ENCODE results near the gene AP2B1.
A peak's percentile ranks its signal among the peaks of the same experiment; 100 is the strongest.

The AP2B1 gene

DNA sequence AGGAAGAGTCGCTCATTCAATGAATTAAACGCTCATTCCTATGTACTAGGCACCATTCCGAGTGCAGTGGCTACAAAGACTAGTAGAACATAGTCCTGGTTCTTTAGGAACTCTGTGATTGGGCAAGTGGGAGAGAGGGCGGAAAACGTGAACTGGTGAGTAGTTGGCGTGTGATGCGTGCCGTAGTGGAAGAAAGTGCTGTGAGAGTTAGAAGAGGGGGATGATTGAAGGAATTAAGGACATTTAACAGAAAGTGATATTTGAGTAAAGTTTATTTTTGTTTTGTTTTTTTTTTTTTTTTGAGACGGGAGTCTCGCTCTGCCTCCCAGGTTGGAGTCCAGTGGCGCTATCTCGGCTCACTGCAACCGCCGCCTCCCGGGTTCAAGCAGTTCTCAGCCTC, 18.6 kb upstream of the AP2B1 start:
- Histone ChIP-seq H3K4me1 (ENCODE audit: control insufficient read depth, insufficient read depth, low read length, poor library complexity, severe bottlenecking) (peaks cover 9% of the 10 kb centered on the region), H3K36me3 (ENCODE audit: control insufficient read depth, insufficient read depth, low read length) (peaks cover 3% of the 10 kb centered on the region), H3K27ac (ENCODE audit: insufficient read depth, low read length, poor library complexity, severe bottlenecking) (peak overlapping the region; percentile 74), H3K9me3 (ENCODE audit: control insufficient read depth, low read length) (no peaks in the 10 kb centered on the region), H3K4me3 (ENCODE audit: insufficient read depth, low read depth, low read length, poor library complexity, severe bottlenecking) (peak overlapping the region; percentile 78), H3K27me3 (replicated peaks; ENCODE audit: control insufficient read depth, insufficient read depth, low read length, poor library complexity, severe bottlenecking) (no peaks in the 10 kb centered on the region)
- peak in 2 of 3 donors; percentile 5 to 14 for DNase-seq

- H3K27ac ChIP-seq (ENCODE audit: insufficient read depth, low read length, poor library complexity, severe bottlenecking), result no peak overlapping the region
- H3K27me3 ChIP-seq (replicated peaks; ENCODE audit: control insufficient read depth, insufficient read depth, low read length, poor library complexity, severe bottlenecking), result no peaks in the 10 kb centered on the region
- no peaks in the 10 kb centered on the region for H3K9me3 ChIP-seq (ENCODE audit: control insufficient read depth, low read length)
- no peak for DNase-seq
- H3K4me1 ChIP-seq (ENCODE audit: control insufficient read depth, insufficient read depth, low read length, poor library complexity, severe bottlenecking), result peaks cover 9% of the 10 kb centered on the region
- no peak overlapping the region for H3K4me3 ChIP-seq (ENCODE audit: insufficient read depth, low read depth, low read length, poor library complexity, severe bottlenecking)
- H3K36me3 ChIP-seq (ENCODE audit: control insufficient read depth, insufficient read depth, low read length), result peaks cover 8% of the 10 kb centered on the region
Observed at GRCh38 chr17:35569405-35569804, 17.7 kb upstream of the AP2B1 start.

DNA sequence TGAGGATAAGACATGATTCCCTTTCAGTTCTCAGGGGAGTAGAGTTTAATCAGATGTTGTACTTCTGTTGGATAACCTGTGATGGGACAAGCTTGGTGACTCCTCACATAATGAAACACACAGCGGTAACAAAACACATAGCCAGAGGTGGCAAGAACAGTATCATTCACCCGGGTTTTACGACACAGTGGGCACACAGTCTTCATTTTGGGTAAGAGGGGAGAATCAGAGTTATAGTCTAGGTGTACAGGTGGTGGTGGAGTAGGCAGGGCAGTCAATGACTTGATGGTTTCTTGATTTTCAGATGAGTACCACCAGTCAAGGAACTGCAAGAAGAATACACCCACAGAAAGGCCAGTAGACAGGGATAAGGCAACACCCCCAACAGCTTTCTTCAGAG, 11.4 kb upstream of the AP2B1 start:
- H3K9me3 ChIP-seq (ENCODE audit: control insufficient read depth, low read length), result no peaks in the 10 kb centered on the region
- peaks cover 22% of the 10 kb centered on the region for H3K36me3 ChIP-seq (ENCODE audit: control insufficient read depth, insufficient read depth, low read length)
- no peaks in the 10 kb centered on the region for H3K27me3 ChIP-seq (replicated peaks; ENCODE audit: control insufficient read depth, insufficient read depth, low read length, poor library complexity, severe bottlenecking)
- H3K4me1 ChIP-seq (ENCODE audit: control insufficient read depth, insufficient read depth, low read length, poor library complexity, severe bottlenecking), result peaks cover 16% of the 10 kb centered on the region
- H3K27ac ChIP-seq (ENCODE audit: insufficient read depth, low read length, poor library complexity, severe bottlenecking), result no peak overlapping the region
- DNase-seq, result no peak
- no peak overlapping the region for H3K4me3 ChIP-seq (ENCODE audit: insufficient read depth, low read depth, low read length, poor library complexity, severe bottlenecking)

DNA sequence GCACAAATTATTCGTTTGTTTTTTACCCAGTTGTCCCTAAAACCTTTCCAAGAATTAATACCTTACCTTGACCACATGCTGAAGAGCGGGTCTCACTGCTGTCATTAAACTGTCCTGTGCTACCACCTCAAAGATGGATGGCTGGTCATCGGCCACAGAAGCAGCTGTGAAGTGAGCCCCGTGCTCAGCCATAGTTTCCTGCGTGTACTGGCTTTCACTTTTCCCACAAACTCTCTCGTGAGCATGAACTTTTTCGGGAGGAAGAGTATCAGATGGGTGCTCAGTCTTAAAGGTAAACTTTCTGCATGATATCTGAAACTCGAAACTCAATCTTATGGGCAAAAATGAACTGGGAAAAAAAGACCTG, 9.3 kb upstream of the AP2B1 start:
- Histone ChIP-seq H3K4me3 (ENCODE audit: insufficient read depth, low read depth, low read length, poor library complexity, severe bottlenecking) (peak overlapping the region; percentile 90), H3K27me3 (replicated peaks; ENCODE audit: control insufficient read depth, insufficient read depth, low read length, poor library complexity, severe bottlenecking) (no peaks in the 10 kb centered on the region), H3K27ac (ENCODE audit: insufficient read depth, low read length, poor library complexity, severe bottlenecking) (peak overlapping the region; percentile 96), H3K4me1 (ENCODE audit: control insufficient read depth, insufficient read depth, low read length, poor library complexity, severe bottlenecking) (peaks cover 16% of the 10 kb centered on the region), H3K9me3 (ENCODE audit: control insufficient read depth, low read length) (no peaks in the 10 kb centered on the region), H3K36me3 (ENCODE audit: control insufficient read depth, insufficient read depth, low read length) (peaks cover 22% of the 10 kb centered on the region)
- DNase-seq, result no peak

DNA sequence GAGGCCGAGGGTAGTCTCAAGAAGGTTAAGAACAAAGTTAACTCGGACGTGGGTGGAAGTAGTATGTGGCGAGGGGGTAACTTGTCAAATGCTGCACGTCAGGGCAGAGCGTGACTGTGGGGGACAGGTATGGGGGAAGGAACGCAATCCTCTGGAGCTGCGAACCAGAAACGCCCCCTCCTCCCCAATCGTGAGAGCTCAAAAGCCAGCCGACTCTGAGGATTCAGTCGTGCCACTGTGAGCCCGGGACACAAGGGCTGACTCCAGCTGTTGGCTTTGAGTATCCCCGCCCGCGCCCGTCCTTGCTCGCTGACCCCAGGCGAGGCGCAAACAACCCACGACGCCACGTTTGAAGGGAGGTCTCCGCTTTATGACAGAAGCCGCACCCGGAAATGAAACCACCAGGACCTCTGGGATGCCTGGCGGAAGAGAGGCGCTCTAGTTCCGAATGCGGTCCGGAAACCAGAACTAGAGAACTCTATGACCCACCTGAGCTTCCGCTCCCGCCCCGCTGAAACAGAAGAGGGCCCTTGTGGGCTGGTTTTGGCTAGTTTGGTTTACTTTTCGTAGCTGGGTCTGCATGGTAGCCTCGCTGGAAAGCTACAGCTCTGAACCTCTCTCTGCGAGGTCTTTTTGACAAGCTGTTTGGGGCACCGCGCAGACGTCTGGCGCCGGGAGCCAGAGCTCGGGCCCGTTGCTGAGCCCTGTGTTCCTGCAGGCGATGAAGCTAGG, 8.8 kb upstream of the AP2B1 start, which contains the start of gene PEX12:
Gene PEX12 (minus strand): TSS at position 375 of the 732 bp plus-strand sequence. CDS start 550 bp downstream, outside the sequence.
- Histone ChIP-seq H3K36me3 (ENCODE audit: control insufficient read depth, insufficient read depth, low read length) (peaks cover 21% of the 10 kb centered on the region), H3K27ac (ENCODE audit: insufficient read depth, low read length, poor library complexity, severe bottlenecking) (peak within 1 kb of the TSS; percentile 96), H3K9me3 (ENCODE audit: control insufficient read depth, low read length) (no peaks in the 10 kb centered on the region), H3K4me1 (ENCODE audit: control insufficient read depth, insufficient read depth, low read length, poor library complexity, severe bottlenecking) (peaks cover 16% of the 10 kb centered on the region), H3K27me3 (replicated peaks; ENCODE audit: control insufficient read depth, insufficient read depth, low read length, poor library complexity, severe bottlenecking) (no peaks in the 10 kb centered on the region), H3K4me3 (ENCODE audit: insufficient read depth, low read depth, low read length, poor library complexity, severe bottlenecking) (peak within 1 kb of the TSS; percentile 90)
- DNase-seq, result peak; percentile 78 to 86 (median 83)

DNA sequence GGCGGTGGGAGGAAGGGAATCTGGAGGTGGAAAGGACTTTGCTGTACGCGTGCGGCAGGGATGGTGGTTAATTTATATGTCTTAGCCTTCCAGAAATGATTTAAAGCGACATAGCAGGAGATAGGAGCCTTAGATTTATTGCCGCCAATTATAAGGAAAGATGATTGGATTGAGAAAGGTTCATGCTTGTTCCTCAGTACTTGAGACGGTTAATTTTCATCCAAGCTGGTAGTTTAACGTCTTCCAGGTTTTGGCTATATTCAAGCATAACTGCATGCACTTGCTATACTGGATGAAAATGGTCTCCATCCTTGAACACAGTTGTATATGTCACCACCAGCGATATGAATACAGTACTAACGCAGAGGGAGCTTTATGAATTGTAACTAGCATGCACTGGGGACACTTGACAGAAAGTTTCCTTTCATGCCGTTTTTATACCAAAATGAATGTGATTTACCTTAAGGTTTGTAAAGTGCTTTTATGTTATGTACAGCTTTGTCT, 8.1 kb upstream of the AP2B1 start:
- H3K4me1 ChIP-seq (ENCODE audit: control insufficient read depth, insufficient read depth, low read length, poor library complexity, severe bottlenecking), result peaks cover 16% of the 10 kb centered on the region

GRCh38 chr17:35584061-35584460, 3.1 kb upstream of the AP2B1 start:
- no peak overlapping the region for H3K27ac ChIP-seq (ENCODE audit: insufficient read depth, low read length, poor library complexity, severe bottlenecking)
- H3K9me3 ChIP-seq (ENCODE audit: control insufficient read depth, low read length), result no peaks in the 10 kb centered on the region

More for the DNA sequence above, 8.1 kb upstream of the AP2B1 start:
- H3K36me3 ChIP-seq (ENCODE audit: control insufficient read depth, insufficient read depth, low read length), result peaks cover 15% of the 10 kb centered on the region
- DNase-seq, result no peak
- peak overlapping the region; percentile 96 for H3K27ac ChIP-seq (ENCODE audit: insufficient read depth, low read length, poor library complexity, severe bottlenecking)
- no peaks in the 10 kb centered on the region for H3K9me3 ChIP-seq (ENCODE audit: control insufficient read depth, low read length)
- peak overlapping the region; percentile 90 for H3K4me3 ChIP-seq (ENCODE audit: insufficient read depth, low read depth, low read length, poor library complexity, severe bottlenecking)
- no peaks in the 10 kb centered on the region for H3K27me3 ChIP-seq (replicated peaks; ENCODE audit: control insufficient read depth, insufficient read depth, low read length, poor library complexity, severe bottlenecking)

GRCh38 chr17:35586569-35587073, 501 bp upstream of the AP2B1 start:
- peak overlapping the region; percentile 91 for H3K4me3 ChIP-seq (ENCODE audit: insufficient read depth, low read depth, low read length, poor library complexity, severe bottlenecking)
- H3K27ac ChIP-seq (ENCODE audit: insufficient read depth, low read length, poor library complexity, severe bottlenecking), result peak overlapping the region; percentile 94
- H3K27me3 ChIP-seq (replicated peaks; ENCODE audit: control insufficient read depth, insufficient read depth, low read length, poor library complexity, severe bottlenecking), result no peaks in the 10 kb centered on the region
- H3K4me1 ChIP-seq (ENCODE audit: control insufficient read depth, insufficient read depth, low read length, poor library complexity, severe bottlenecking), result peaks cover 25% of the 10 kb centered on the region
- H3K9me3 ChIP-seq (ENCODE audit: control insufficient read depth, low read length), result no peaks in the 10 kb centered on the region
- no peak for DNase-seq
- H3K36me3 ChIP-seq (ENCODE audit: control insufficient read depth, insufficient read depth, low read length), result no peaks in the 10 kb centered on the region

More at GRCh38 chr17:35584061-35584460, 3.1 kb upstream of the AP2B1 start:
- DNase-seq, result no peak
- no peaks in the 10 kb centered on the region for H3K36me3 ChIP-seq (ENCODE audit: control insufficient read depth, insufficient read depth, low read length)
- H3K27me3 ChIP-seq (replicated peaks; ENCODE audit: control insufficient read depth, insufficient read depth, low read length, poor library complexity, severe bottlenecking), result no peaks in the 10 kb centered on the region
- H3K4me3 ChIP-seq (ENCODE audit: insufficient read depth, low read depth, low read length, poor library complexity, severe bottlenecking), result no peak overlapping the region
- peaks cover 26% of the 10 kb centered on the region for H3K4me1 ChIP-seq (ENCODE audit: control insufficient read depth, insufficient read depth, low read length, poor library complexity, severe bottlenecking)

DNA sequence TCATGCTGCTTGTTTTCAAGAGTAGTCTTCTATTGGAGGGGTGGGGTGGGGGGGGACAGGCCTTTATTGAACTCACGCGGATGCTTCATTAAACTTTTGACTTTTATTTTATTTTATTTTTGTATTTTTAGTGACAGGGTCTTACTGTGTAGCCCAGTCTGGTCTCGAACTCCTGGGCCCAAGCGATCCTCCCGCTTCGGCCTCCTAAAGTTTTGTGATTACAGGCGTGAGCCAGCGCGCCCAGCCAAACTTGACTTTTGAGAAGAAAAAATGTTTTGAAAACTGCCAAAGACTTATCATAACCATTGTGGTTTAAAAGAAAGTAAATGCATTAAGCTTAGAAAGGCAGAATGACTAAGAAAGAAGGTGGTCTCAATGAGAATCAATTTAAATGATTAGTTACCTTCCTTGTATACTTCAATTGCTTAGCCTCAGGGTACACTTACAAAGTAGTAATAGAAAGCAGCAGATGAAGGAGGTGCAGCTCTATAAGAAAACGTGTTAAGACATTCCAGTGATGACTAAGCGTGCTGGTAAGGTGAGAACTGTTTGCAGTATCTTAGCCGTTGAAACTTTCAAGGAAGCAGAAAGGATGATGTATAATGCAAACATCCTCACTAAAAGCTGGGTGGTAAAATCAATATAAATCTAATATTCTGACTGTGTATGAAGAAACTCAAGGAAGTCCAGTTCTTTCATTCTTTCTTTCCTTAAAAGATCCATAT, 1.2 kb downstream of the AP2B1 start:
- H3K9me3 ChIP-seq (ENCODE audit: control insufficient read depth, low read length), result no peaks in the 10 kb centered on the region
- no peak overlapping the region for H3K4me3 ChIP-seq (ENCODE audit: insufficient read depth, low read depth, low read length, poor library complexity, severe bottlenecking)
- no peaks in the 10 kb centered on the region for H3K27me3 ChIP-seq (replicated peaks; ENCODE audit: control insufficient read depth, insufficient read depth, low read length, poor library complexity, severe bottlenecking)
- H3K4me1 ChIP-seq (ENCODE audit: control insufficient read depth, insufficient read depth, low read length, poor library complexity, severe bottlenecking), result peaks cover 25% of the 10 kb centered on the region
- no peak overlapping the region for H3K27ac ChIP-seq (ENCODE audit: insufficient read depth, low read length, poor library complexity, severe bottlenecking)
- H3K36me3 ChIP-seq (ENCODE audit: control insufficient read depth, insufficient read depth, low read length), result no peaks in the 10 kb centered on the region
- no peak for DNase-seq

- H3K27ac ChIP-seq (ENCODE audit: insufficient read depth, low read length, poor library complexity, severe bottlenecking), result no peak overlapping the region
- no peaks in the 10 kb centered on the region for H3K4me1 ChIP-seq (ENCODE audit: control insufficient read depth, insufficient read depth, low read length, poor library complexity, severe bottlenecking)
- peaks cover 54% of the 10 kb centered on the region for H3K36me3 ChIP-seq (ENCODE audit: control insufficient read depth, insufficient read depth, low read length)
- DNase-seq, result no peak
- H3K4me3 ChIP-seq (ENCODE audit: insufficient read depth, low read depth, low read length, poor library complexity, severe bottlenecking), result no peak overlapping the region
- no peaks in the 10 kb centered on the region for H3K9me3 ChIP-seq (ENCODE audit: control insufficient read depth, low read length)
- no peaks in the 10 kb centered on the region for H3K27me3 ChIP-seq (replicated peaks; ENCODE audit: control insufficient read depth, insufficient read depth, low read length, poor library complexity, severe bottlenecking)
Observed at GRCh38 chr17:35596072-35596471, 8.9 kb downstream of the AP2B1 start.

Measured in effector memory CD4-positive, alpha-beta T cell (primary cell).